Neural progenitor cell (in vitro differentiated cells): ENCODE measurements around the gene TMEM101. TPM values are rescaled to one million over a fixed set of nuclear protein-coding genes. Genes with fewer than 3 reads are reported as not detected.
"Not testable (repeated sequence)": the region's sequence is repeated elsewhere in the genome, so short reads cannot be mapped to it uniquely, and the experiment has no call there.

Source experiments
- DNase-seq: peaks from one replicate; pipeline ENCODE4 v3.0.0-alpha.2; 2016; ENCODE audit warnings: low spot score
- H2AFZ ChIP-seq: fragments of 200-600 bp; sonication (generic); replicated peaks from 2 replicates; pipeline ENCODE4 v1.6.1; 2016; ENCODE audit warnings: antibody characterized with exemption
- H3F3A ChIP-seq: fragments of 200-600 bp; sonication (generic); 2 replicates; pipeline ENCODE4 v1.6.1; 2016; ENCODE audit warnings: antibody characterized with exemption, low read depth
- H3K27ac ChIP-seq: fragments of 200-600 bp; sonication (generic); 2 replicates; pipeline ENCODE4 v1.5.1; 2016; ENCODE audit warnings: mild to moderate bottlenecking
- H3K27me3 ChIP-seq: fragments of 200-600 bp; sonication (generic); 2 replicates; pipeline ENCODE4 v1.6.1; 2016; ENCODE audit warnings: mild to moderate bottlenecking, moderate library complexity
- H3K36me3 ChIP-seq: fragments of 200-600 bp; sonication (generic); 2 replicates; pipeline ENCODE4 v1.5.1; 2016
- H3K4me1 ChIP-seq: fragments of 200-600 bp; sonication (generic); 2 replicates; pipeline ENCODE4 v1.6.1; 2016; ENCODE audit warnings: mixed run types
- H3K4me2 ChIP-seq: fragments of 200-600 bp; sonication (generic); 2 replicates; pipeline ENCODE4 v1.6.1; 2016
- H3K4me3 ChIP-seq: fragments of 200-600 bp; sonication (generic); 2 replicates; pipeline ENCODE4 v1.5.1; 2016
- H3K79me2 ChIP-seq: fragments of 200-600 bp; sonication (generic); 2 replicates; pipeline ENCODE4 v1.6.1; 2016; ENCODE audit warnings: low read depth
- H3K9ac ChIP-seq: fragments of 200-600 bp; sonication (generic); 2 replicates; pipeline ENCODE4 v1.6.1; 2016
- H3K9me3 ChIP-seq: fragments of 200-600 bp; sonication (generic); 2 replicates; pipeline ENCODE4 v1.5.1; 2016; ENCODE audit warnings: low read depth
- H4K20me1 ChIP-seq: fragments of 200-600 bp; sonication (generic); 2 replicates; pipeline ENCODE4 v1.6.1; 2016; ENCODE audit warnings: low read depth
- H3K27ac Mint-ChIP-seq: 3 replicates; pipeline ENCODE4 v1.8.0; 2021; ENCODE audit warnings: mixed read lengths
- H3K27me3 Mint-ChIP-seq: 2 replicates; pipeline ENCODE4 v1.8.0; 2022; ENCODE audit warnings: low read depth, mild to moderate bottlenecking, inconsistent platforms, moderate library complexity, mixed read lengths; ENCODE audit not compliant: insufficient read depth
- H3K36me3 Mint-ChIP-seq: 3 replicates; pipeline ENCODE4 v1.8.0; 2021; ENCODE audit warnings: mixed read lengths
- H3K4me1 Mint-ChIP-seq: 3 replicates; pipeline ENCODE4 v1.8.0; 2021; ENCODE audit warnings: mixed read lengths
- H3K4me3 Mint-ChIP-seq: 3 replicates; pipeline ENCODE4 v1.8.0; 2021; ENCODE audit warnings: mild to moderate bottlenecking, moderate library complexity, mixed read lengths
- H3K9me3 Mint-ChIP-seq: 3 replicates; pipeline ENCODE4 v1.8.0; 2020; ENCODE audit warnings: mixed read lengths
- CTCF ChIP-seq: fragments of 200-600 bp; sonication (generic); IDR thresholded peaks from 2 replicates; pipeline ENCODE4 v1.5.1; 2017; ENCODE audit warnings: antibody characterized with exemption, mild to moderate bottlenecking
- EZH2 ChIP-seq: fragments of 200-600 bp; sonication (generic); IDR thresholded peaks from 2 replicates; pipeline ENCODE4 v1.6.1; 2017; ENCODE audit warnings: antibody characterized with exemption, mild to moderate bottlenecking, moderate library complexity
- EZH2phosphoT487 ChIP-seq: fragments of 200-600 bp; sonication (generic); IDR thresholded peaks from 2 replicates; pipeline ENCODE4 v1.6.1; 2017; ENCODE audit warnings: antibody characterized with exemption
- total RNA-seq: library from RNA; depleted of rRNA; stranded (reverse); fragments of >200 nt; gene quantifications from 2 replicates; pipeline ENCODE4 v1.2.3, GENCODE V29; 2015; ENCODE audit warnings: low replicate concordance

The TMEM101 gene
- total RNA-seq, 1 donor from 2014 or later, result 33.8 TPM

GRCh38 chr17:43998552-43998951 lies 16.2 kb downstream of the TMEM101 start:
- Mint-ChIP-seq H3K27ac (no peak overlapping the region), H3K4me1 (peaks cover 4% of the 10 kb centered on the region), H3K27me3 (peaks cover 13% of the 10 kb centered on the region), H3K36me3 (no peaks in the 10 kb centered on the region), H3K9me3 (no peaks in the 10 kb centered on the region), H3K4me3 (no peak overlapping the region)
- peaks cover 4% of the 10 kb centered on the region for H3K4me1 ChIP-seq
- H4K20me1 ChIP-seq, result no peaks in the 10 kb centered on the region
- H3K9ac ChIP-seq, result no peak overlapping the region
- peaks cover 7% of the 10 kb centered on the region for H3F3A ChIP-seq
- H2AFZ ChIP-seq, result no peak overlapping the region
- H3K79me2 ChIP-seq, result no peaks in the 10 kb centered on the region
- no peak for DNase-seq
- H3K9me3 ChIP-seq, result no peaks in the 10 kb centered on the region
- H3K4me2 ChIP-seq, result no peak overlapping the region
- no peaks in the 10 kb centered on the region for H3K36me3 ChIP-seq
- no peak overlapping the region for H3K27ac ChIP-seq
- H3K27me3 ChIP-seq, result peaks cover 34% of the 10 kb centered on the region
- TF ChIP-seq EZH2, result no peak
- no peak for TF ChIP-seq CTCF
- no peak for TF ChIP-seq EZH2phosphoT487
- no peak overlapping the region for H3K4me3 ChIP-seq

GRCh38 chr17:43997180-43997579 lies 17.6 kb downstream of the TMEM101 start:
- not testable (repeated sequence) for H3K79me2 ChIP-seq, DNase-seq, H3F3A ChIP-seq, H3K4me1 ChIP-seq, H2AFZ ChIP-seq, H3K9ac ChIP-seq, H3K36me3 Mint-ChIP-seq, H3K9me3 Mint-ChIP-seq, H4K20me1 ChIP-seq, H3K4me1 Mint-ChIP-seq, H3K36me3 ChIP-seq, H3K4me2 ChIP-seq, H3K27ac ChIP-seq, H3K9me3 ChIP-seq, H3K4me3 ChIP-seq, H3K4me3 Mint-ChIP-seq, H3K27ac Mint-ChIP-seq
- peaks cover 11% of the 10 kb centered on the region for H3K27me3 Mint-ChIP-seq
- H3K27me3 ChIP-seq, result peaks cover 20% of the 10 kb centered on the region

GRCh38 chr17:43995150-43995471 lies 19.7 kb downstream of the TMEM101 start:
- peak overlapping the region; percentile 50 for H3K4me3 ChIP-seq

GRCh38 chr17:43994272-43995149 lies 20.3 kb downstream of the TMEM101 start:
- H3K27ac ChIP-seq, result no peak overlapping the region
- H4K20me1 ChIP-seq, result no peaks in the 10 kb centered on the region
- peak overlapping the region; percentile 89 for H2AFZ ChIP-seq
- peaks cover 4% of the 10 kb centered on the region for H3K4me1 Mint-ChIP-seq
- peaks cover 4% of the 10 kb centered on the region for H3K4me1 ChIP-seq
- H3K36me3 ChIP-seq, result no peaks in the 10 kb centered on the region
- H3K79me2 ChIP-seq, result no peaks in the 10 kb centered on the region
- H3F3A ChIP-seq, result peaks cover 7% of the 10 kb centered on the region
- peak overlapping the region; percentile 27 for H3K4me3 Mint-ChIP-seq
- H3K27ac Mint-ChIP-seq, result peak overlapping the region; percentile 21
- H3K9me3 ChIP-seq, result no peaks in the 10 kb centered on the region
- TF ChIP-seq EZH2phosphoT487 (no peak), CTCF (peak; percentile 86), EZH2 (peak; percentile 41)
- DNase-seq, result peak; percentile 86
- no peaks in the 10 kb centered on the region for H3K36me3 Mint-ChIP-seq
- peaks cover 20% of the 10 kb centered on the region for H3K27me3 ChIP-seq
- no peaks in the 10 kb centered on the region for H3K9me3 Mint-ChIP-seq
- H3K9ac ChIP-seq, result no peak overlapping the region
- H3K27me3 Mint-ChIP-seq, result peaks cover 6% of the 10 kb centered on the region
- H3K4me3 ChIP-seq, result peak overlapping the region; percentile 50
- peak overlapping the region; percentile 81 for H3K4me2 ChIP-seq

More at GRCh38 chr17:43995150-43995471, 19.7 kb downstream of the TMEM101 start:
- Histone ChIP-seq H3K4me2 (peak overlapping the region; percentile 81), H3F3A (peaks cover 7% of the 10 kb centered on the region), H3K4me1 (peaks cover 4% of the 10 kb centered on the region), H3K36me3 (no peaks in the 10 kb centered on the region), H3K9me3 (no peaks in the 10 kb centered on the region), H3K27me3 (peaks cover 20% of the 10 kb centered on the region), H3K27ac (no peak overlapping the region), H3K9ac (no peak overlapping the region), H4K20me1 (no peaks in the 10 kb centered on the region), H2AFZ (no peak overlapping the region), H3K79me2 (no peaks in the 10 kb centered on the region)
- Mint-ChIP-seq H3K4me3 (peak overlapping the region; percentile 27), H3K9me3 (no peaks in the 10 kb centered on the region), H3K27me3 (peaks cover 6% of the 10 kb centered on the region), H3K4me1 (peaks cover 4% of the 10 kb centered on the region), H3K36me3 (no peaks in the 10 kb centered on the region), H3K27ac (no peak overlapping the region)
- DNase-seq, result no peak
- TF ChIP-seq EZH2phosphoT487, result no peak
- TF ChIP-seq EZH2, result peak; percentile 23
